ENCODE results near the gene TRIP12. TPM values are rescaled to one million over a fixed set of nuclear protein-coding genes. Genes with fewer than 3 reads are reported as not detected.
A peak's percentile ranks its signal among the peaks of the same experiment; 100 is the strongest.
"Not testable (repeated sequence)": the region's sequence is repeated elsewhere in the genome, so short reads cannot be mapped to it uniquely, and the experiment has no call there.

Gene TRIP12
- 100 to 1,000 TPM; 166 to 200 TPM for total RNA-seq
- long read RNA-seq, partial matches to known transcripts = 15 of 30 reads
- long read RNA-seq, other reads (novel, unspliced or antisense) = 15 of 30 reads

GRCh38 chr2:229921892-229922448 is at the start of gene TRIP12:
TRIP12 (minus strand) TSS chr2:229922009; CDS start chr2:229880079, 41,930 bp downstream.
- DNase-seq (peak; percentile 95), ATAC-seq (peak; percentile 91)
- intact Hi-C loops (cut with DNase I) = loop anchor here (5.0 to 10.0 kb wide), 2 partner anchors 120 to 127 kb away; no protein-coding TSS in a partner anchor

- intact Hi-C loops (cut with DNase I) = no loop called here
- DNase-seq (no peak), ATAC-seq (no peak)
These were observed 49.5 kb upstream of the TRIP12 start for GRCh38 chr2:229971298-229971790.

GRCh38 chr2:229970406-229970805 is 48.6 kb upstream of the TRIP12 start:
- no peak for ATAC-seq
- DNase-seq = no peak
- intact Hi-C loops (cut with DNase I) = no loop called here

- DNase-seq (no peak), ATAC-seq (no peak)
- intact Hi-C loops (cut with DNase I) = no loop called here
These were observed 48.1 kb upstream of the TRIP12 start for GRCh38 chr2:229969921-229970320.

- intact Hi-C loops (cut with DNase I); ATAC-seq; DNase-seq: not testable (repeated sequence)
These were observed 41.8 kb upstream of the TRIP12 start for GRCh38 chr2:229963596-229963995.

- intact Hi-C loops (cut with DNase I) = no loop called here
- ATAC-seq (no peak), DNase-seq (no peak)
These were observed 34.7 kb upstream of the TRIP12 start for GRCh38 chr2:229956491-229956890.

- ATAC-seq (no peak), DNase-seq (no peak)
- intact Hi-C loops (cut with DNase I) = no loop called here
These were observed 33.9 kb upstream of the TRIP12 start for GRCh38 chr2:229955663-229956062.

GRCh38 chr2:229952256-229952835 is 30.5 kb upstream of the TRIP12 start:
- no peak for DNase-seq
- ATAC-seq = no peak
- intact Hi-C loops (cut with DNase I) = no loop called here

- intact Hi-C loops (cut with DNase I) = no loop called here
- no peak for DNase-seq
- ATAC-seq = no peak
These were observed 25.7 kb upstream of the TRIP12 start for GRCh38 chr2:229947544-229947943.

- intact Hi-C loops (cut with DNase I) = no loop called here
- DNase-seq (no peak), ATAC-seq (no peak)
These were observed 24.2 kb upstream of the TRIP12 start for GRCh38 chr2:229945975-229946374.

GRCh38 chr2:229943770-229944449 is 22.1 kb upstream of the TRIP12 start:
- DNase-seq (no peak), ATAC-seq (no peak)
- intact Hi-C loops (cut with DNase I) = no loop called here

GRCh38 chr2:229943171-229943570 is 21.4 kb upstream of the TRIP12 start:
- intact Hi-C loops (cut with DNase I) = no loop called here
- no peak for ATAC-seq
- no peak for DNase-seq

GRCh38 chr2:229942671-229943070 is 20.9 kb upstream of the TRIP12 start:
- DNase-seq (no peak), ATAC-seq (no peak)
- intact Hi-C loops (cut with DNase I) = no loop called here

- ATAC-seq (no peak), DNase-seq (no peak)
- intact Hi-C loops (cut with DNase I) = no loop called here
These were observed 15.7 kb upstream of the TRIP12 start for GRCh38 chr2:229937537-229937936.

GRCh38 chr2:229931241-229931640 is 9.4 kb upstream of the TRIP12 start:
- intact Hi-C loops (cut with DNase I) = no loop called here
- DNase-seq (no peak), ATAC-seq (no peak)

GRCh38 chr2:229930656-229931055 is 8.8 kb upstream of the TRIP12 start:
- DNase-seq = no peak
- intact Hi-C loops (cut with DNase I) = no loop called here
- ATAC-seq = no peak

GRCh38 chr2:229927817-229928321 is 6.1 kb upstream of the TRIP12 start:
- DNase-seq = no peak
- no peak for ATAC-seq
- intact Hi-C loops (cut with DNase I) = loop anchor here in 1 of 2 donors (10.0 kb wide), 1 partner anchor 133 kb away; no protein-coding TSS in a partner anchor

GRCh38 chr2:229925201-229925600 is 3.4 kb upstream of the TRIP12 start:
- intact Hi-C loops (cut with DNase I) = loop anchor here in 1 of 2 donors (10.0 kb wide), 1 partner anchor 130 kb away; no protein-coding TSS in a partner anchor
- no peak for ATAC-seq
- DNase-seq = no peak

- ATAC-seq, DNase-seq: not testable (repeated sequence)
- intact Hi-C loops (cut with DNase I) = loop anchor here (5.0 to 10.0 kb wide), 2 partner anchors 122 to 130 kb away; no protein-coding TSS in a partner anchor
These were observed 2.7 kb upstream of the TRIP12 start for GRCh38 chr2:229924541-229924940.

Data from left cardiac atrium (tissue), 4 donors.